Measurements from ENCODE around the gene PHKA2. TPM values are rescaled to one million over a fixed set of nuclear protein-coding genes. Genes with fewer than 3 reads are reported as not detected.

PHKA2 gene
- total and polyA plus RNA-seq, 2 experiments from 2014 or later = 26.4 to 35.7 TPM

GRCh38 chrX:18920079-18920478, 63.8 kb downstream of the PHKA2 start:
- H3K27me3 ChIP-seq = no peaks in the 10 kb centered on the region
- no peak for TF ChIP-seq CTCF (IDR thresholded peaks at IDR 0.05; ENCODE audit: poor library complexity)
- no peak for TF ChIP-seq EZH2phosphoT487 (IDR thresholded peaks at IDR 0.05; ENCODE audit: low read depth, severe bottlenecking, unreplicated experiment)
- no peak for TF ChIP-seq EZH2 (IDR thresholded peaks at IDR 0.05; ENCODE audit: borderline replicate concordance)
- no peaks in the 10 kb centered on the region for H3K36me3 ChIP-seq (replicated peaks; ENCODE audit: insufficient read depth, low read depth)
- no peaks in the 10 kb centered on the region for H3K9me2 ChIP-seq (replicated peaks; ENCODE audit: insufficient read depth)
- no peaks in the 10 kb centered on the region for H3K9me3 ChIP-seq (ENCODE audit: low read depth)
- no peak overlapping the region for H3K4me2 ChIP-seq
- 84% methylated on average over 8 of the region's 8 CpGs for WGBS (ENCODE audit: low lambda C conversion rate, missing lambda C conversion rate)
- H3K79me2 ChIP-seq = no peaks in the 10 kb centered on the region
- H4K20me1 ChIP-seq (ENCODE audit: insufficient read depth, poor library complexity, severe bottlenecking) = no peaks in the 10 kb centered on the region
- no peak overlapping the region for H3K4me3 ChIP-seq
- H3K27ac ChIP-seq = no peak overlapping the region
- DNase-seq (ENCODE audit: low spot score) = no peak
- no peaks in the 10 kb centered on the region for H3K4me1 ChIP-seq (ENCODE audit: insufficient read depth)
- H2AFZ ChIP-seq = no peak overlapping the region

GRCh38 chrX:18917831-18918230, 66.1 kb downstream of the PHKA2 start:
- no peaks in the 10 kb centered on the region for H3K4me1 ChIP-seq (ENCODE audit: insufficient read depth)
- 87% methylated on average over 7 of the region's 7 CpGs for WGBS (ENCODE audit: low lambda C conversion rate, missing lambda C conversion rate)
- no peaks in the 10 kb centered on the region for H3K9me2 ChIP-seq (replicated peaks; ENCODE audit: insufficient read depth)
- H2AFZ ChIP-seq = no peak overlapping the region
- H3K4me3 ChIP-seq = no peak overlapping the region
- no peaks in the 10 kb centered on the region for H3K79me2 ChIP-seq
- no peak for DNase-seq (ENCODE audit: low spot score)
- no peak overlapping the region for H3K27ac ChIP-seq
- no peaks in the 10 kb centered on the region for H3K27me3 ChIP-seq
- no peaks in the 10 kb centered on the region for H3K36me3 ChIP-seq (replicated peaks; ENCODE audit: insufficient read depth, low read depth)
- no peaks in the 10 kb centered on the region for H3K9me3 ChIP-seq (ENCODE audit: low read depth)
- no peak overlapping the region for H3K4me2 ChIP-seq
- H4K20me1 ChIP-seq (ENCODE audit: insufficient read depth, poor library complexity, severe bottlenecking) = no peaks in the 10 kb centered on the region
- TF ChIP-seq EZH2 (IDR thresholded peaks at IDR 0.05; ENCODE audit: borderline replicate concordance) = no peak
- no peak for TF ChIP-seq CTCF (IDR thresholded peaks at IDR 0.05; ENCODE audit: poor library complexity)
- no peak for TF ChIP-seq EZH2phosphoT487 (IDR thresholded peaks at IDR 0.05; ENCODE audit: low read depth, severe bottlenecking, unreplicated experiment)

GRCh38 chrX:18906286-18906685, 77.6 kb downstream of the PHKA2 start:
- no peak overlapping the region for H3K4me2 ChIP-seq
- H3K4me3 ChIP-seq = no peak overlapping the region
- no peak for DNase-seq (ENCODE audit: low spot score)
- WGBS (ENCODE audit: low lambda C conversion rate, missing lambda C conversion rate) = 81% methylated on average over 12 of the region's 12 CpGs
- no peak overlapping the region for H2AFZ ChIP-seq
- H3K9me2 ChIP-seq (replicated peaks; ENCODE audit: insufficient read depth) = no peaks in the 10 kb centered on the region
- no peaks in the 10 kb centered on the region for H3K79me2 ChIP-seq
- no peaks in the 10 kb centered on the region for H3K4me1 ChIP-seq (ENCODE audit: insufficient read depth)
- H3K27me3 ChIP-seq = no peaks in the 10 kb centered on the region
- no peak overlapping the region for H3K27ac ChIP-seq
- no peaks in the 10 kb centered on the region for H4K20me1 ChIP-seq (ENCODE audit: insufficient read depth, poor library complexity, severe bottlenecking)
- no peak for TF ChIP-seq EZH2phosphoT487 (IDR thresholded peaks at IDR 0.05; ENCODE audit: low read depth, severe bottlenecking, unreplicated experiment)
- TF ChIP-seq CTCF (IDR thresholded peaks at IDR 0.05; ENCODE audit: poor library complexity) = no peak
- TF ChIP-seq EZH2 (IDR thresholded peaks at IDR 0.05; ENCODE audit: borderline replicate concordance) = no peak
- no peaks in the 10 kb centered on the region for H3K9me3 ChIP-seq (ENCODE audit: low read depth)
- H3K36me3 ChIP-seq (replicated peaks; ENCODE audit: insufficient read depth, low read depth) = no peaks in the 10 kb centered on the region
